HG03159 (cell line): Measurements from ENCODE around the gene MYPOP.

Source experiments
- ATAC-seq: cut with Tn5 transposase; IDR thresholded peaks from one replicate; pipeline ENCODE4 v1.9.1; 2021; ENCODE audit warnings: mild to moderate bottlenecking, moderate library complexity; ENCODE audit not compliant: unreplicated experiment

MYPOP gene

DNA sequence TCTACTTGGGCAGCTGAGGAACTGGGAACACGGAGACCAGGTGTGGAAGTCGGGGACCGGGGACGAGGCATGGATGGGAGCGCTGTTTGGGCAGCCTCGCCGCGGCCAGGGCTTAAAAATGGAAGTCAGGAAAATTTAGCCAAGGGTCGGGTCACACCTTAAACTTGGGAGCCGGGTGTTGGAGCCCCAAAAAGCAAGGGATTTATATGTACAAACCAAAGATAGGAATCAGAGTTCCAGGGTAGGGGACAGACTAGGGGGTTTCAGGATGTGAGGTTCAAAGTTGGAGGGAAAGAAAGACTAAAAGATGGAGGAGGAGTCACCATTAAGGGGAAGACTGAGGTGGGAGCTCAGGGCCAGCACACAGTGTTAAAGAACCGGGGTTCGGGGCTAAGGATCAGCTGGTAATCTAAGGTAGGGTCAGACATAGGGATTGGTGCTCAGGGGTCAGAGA is 37.8 kb downstream of the MYPOP start:
- ATAC-seq: no peak

DNA sequence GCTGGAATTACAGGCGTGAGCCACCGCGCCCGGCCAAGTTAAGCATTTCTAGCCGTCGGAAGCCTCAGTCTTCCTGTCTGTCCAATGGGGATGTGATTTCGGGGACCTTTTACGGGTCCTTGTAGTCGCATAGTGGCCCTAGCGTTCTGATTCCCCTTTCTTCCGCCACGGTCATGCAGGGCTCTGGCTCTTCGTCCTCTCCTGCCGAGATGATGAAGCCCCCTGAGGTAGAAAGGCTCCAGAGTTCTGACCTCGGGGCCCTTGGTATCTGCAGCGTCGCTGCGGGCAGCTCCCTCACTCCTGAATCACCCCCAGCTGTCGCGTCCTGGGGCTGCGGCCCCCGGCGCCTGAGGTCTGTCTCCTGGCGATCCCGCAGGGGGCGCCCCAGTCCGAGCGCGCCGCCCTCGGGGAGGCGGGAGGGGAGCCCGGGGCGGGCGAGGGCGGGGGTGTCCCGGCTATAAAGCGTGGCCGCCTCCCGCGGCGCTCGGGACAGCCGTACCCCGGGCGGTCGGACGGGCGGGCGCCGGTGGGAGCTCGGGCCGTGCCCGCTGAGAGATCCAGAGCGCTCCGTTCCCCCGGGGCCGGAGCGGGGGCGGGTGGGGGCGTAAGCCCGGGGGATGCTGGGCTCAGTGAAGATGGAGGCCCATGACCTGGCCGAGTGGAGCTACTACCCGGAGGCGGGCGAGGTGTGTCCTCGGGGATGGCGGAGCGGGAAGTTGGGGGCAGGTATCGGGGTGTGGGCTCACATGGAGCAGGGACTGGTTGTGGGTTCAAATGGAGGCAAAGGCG is 38.4 kb downstream of the MYPOP start, which contains the start of gene FOXA3:
TSS of gene FOXA3 (plus strand) at position 487 of the 789 bp plus-strand sequence. CDS start at position 618, 131 bp downstream.
- ATAC-seq: no peak

DNA sequence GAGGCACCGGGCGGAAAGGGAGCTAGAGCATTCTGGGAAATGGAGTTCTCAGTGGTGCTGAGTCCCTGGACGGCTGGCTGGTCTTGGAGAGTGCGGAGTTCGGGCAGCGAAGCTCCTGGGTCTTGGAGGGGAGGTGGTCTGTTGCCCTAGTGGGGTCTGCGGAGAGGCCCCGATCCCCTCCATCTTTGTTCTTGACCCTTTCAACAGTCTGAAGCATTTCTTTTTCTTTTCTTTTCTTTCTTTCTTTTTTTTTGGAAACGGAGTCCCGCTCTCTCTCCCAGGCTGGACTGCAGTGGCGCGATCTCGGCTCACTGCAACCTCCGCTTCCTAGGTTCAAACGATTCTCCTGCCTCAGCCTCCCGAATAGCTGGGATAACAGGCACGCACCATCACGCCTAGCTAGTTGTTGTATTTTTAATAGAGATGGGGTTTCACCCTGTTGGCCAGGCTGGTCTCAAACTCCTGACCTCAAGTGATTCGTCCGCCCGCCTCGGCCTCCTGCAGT is 39.0 kb downstream of the MYPOP start:
- ATAC-seq: no peak

DNA sequence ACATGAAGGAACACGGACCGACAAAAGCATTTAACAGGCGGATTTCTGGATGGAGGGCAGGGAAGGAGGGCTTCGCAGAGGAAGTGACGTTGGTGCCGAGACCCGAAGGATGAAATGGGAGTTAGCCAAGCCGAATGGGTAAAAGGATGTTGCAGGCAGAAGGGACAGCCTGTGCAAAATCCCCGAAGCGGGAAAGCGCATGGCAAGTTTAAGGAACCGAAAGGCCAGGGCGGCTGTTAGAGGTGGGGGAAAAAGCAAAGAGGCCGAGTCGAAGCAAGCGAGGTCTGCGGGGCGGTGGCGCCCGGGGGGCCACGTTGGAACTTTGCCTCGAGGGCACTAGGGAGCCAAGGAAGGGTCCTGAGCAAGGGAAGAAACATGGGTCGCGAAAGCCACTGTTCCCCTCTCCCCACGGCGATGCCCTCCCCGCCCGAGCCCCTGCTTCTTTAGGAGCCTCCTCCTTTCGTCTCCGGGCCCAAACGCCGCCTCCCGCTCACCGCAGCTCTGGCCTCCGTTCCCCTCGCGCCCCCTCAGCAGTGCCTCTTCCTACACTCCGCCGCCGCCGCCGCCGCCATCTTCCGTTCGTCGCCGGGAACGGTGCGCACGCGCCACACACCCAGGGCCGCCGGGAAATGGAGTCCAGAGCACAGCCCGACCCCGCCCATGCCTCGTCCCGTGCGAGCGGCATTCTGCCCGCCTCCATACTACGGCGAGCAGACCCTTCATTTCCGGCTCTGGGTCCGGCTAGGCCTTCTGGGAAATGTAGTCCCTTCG is 39.7 kb downstream of the MYPOP start, which contains the start of gene SYMPK:
TSS of gene SYMPK (minus strand) at position 584 of the 771 bp plus-strand sequence. CDS start 8,652 bp downstream, outside the sequence.
- peak; percentile 93 for ATAC-seq

DNA sequence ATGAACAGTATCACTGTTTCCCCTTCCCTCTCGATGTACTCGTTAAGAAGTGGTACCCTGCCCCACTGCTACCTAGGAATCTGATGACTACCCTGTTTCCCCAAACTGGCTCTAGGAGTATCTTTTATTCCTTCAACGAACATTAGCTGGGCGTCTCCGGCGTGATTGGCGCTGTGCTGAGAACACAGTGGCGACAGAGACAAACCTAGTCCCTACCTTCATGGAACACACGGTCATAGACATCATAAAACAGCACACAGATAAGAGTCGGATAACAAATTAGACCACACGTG is 40.2 kb downstream of the MYPOP start:
- peak; percentile 7 for ATAC-seq

DNA sequence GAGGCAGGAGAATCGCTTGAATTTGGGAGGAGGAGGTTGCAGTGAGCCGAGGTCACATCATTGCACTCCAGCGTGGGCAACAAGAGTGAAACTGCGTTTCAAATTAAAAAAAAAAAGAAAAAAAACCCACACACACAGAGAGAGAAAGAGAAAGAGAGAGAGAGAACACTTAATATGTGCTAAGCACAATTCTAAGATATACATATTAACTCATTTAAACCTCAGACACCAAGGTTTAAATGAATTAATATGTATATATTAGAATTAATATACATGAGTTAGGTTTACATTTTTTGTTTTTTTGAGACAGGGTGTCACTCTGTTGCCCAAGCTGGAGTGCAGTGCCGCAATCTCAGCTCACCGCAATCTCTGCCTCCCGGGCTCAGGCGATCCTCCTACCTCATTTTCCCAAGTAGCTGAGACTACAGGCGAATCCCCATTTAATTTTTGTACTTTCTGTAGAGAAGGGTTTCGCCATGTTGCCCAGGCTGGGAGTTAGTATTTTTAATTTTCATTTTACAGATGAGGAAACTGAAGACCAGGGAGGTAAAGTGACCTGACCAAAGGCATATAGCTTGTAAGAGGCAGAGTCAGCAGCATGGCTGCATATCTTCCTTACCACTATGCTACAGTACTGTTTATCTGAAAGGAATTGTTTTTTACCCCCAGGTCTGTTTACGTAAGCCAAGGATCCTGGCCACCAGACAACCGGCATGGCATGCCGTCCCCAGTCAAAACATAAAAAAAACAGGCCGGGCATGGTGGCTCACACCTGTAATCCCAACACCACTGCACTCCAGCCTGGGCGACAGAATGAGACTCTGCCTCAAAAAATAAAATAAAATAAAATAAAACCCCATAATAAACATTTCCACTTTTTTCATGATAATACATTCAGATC is 41.8 kb downstream of the MYPOP start:
- ATAC-seq: no peak

DNA sequence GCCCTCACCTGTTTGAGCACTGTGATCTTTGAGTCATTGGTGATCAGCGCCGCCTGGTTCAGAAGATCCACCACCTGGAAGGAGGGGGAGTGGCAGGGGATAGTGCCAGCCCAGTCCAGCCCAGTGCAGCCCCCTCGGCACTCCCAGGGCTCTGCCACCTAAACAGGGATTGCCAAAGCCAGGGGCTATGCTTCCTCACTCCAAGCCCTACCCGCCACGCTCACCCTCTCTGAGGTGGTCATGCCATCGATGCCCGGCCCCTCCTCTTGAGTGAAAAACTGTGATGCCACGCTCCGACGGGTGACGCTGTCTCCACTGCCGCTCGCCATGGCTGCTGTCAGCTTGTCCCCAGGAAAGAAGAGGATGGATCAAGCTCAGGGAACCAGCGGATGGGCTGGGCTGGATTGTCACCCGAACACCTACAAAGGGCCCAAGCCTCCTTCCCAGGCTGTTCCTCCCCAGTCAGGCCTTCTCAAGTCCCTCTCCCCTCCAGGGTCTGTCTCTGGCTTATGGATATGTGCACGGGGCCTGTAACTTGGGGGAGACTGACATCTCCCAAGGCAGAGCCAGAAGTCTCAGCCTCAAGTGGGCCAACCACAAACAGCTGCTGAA is 48.1 kb downstream of the MYPOP start:
- no peak for ATAC-seq

DNA sequence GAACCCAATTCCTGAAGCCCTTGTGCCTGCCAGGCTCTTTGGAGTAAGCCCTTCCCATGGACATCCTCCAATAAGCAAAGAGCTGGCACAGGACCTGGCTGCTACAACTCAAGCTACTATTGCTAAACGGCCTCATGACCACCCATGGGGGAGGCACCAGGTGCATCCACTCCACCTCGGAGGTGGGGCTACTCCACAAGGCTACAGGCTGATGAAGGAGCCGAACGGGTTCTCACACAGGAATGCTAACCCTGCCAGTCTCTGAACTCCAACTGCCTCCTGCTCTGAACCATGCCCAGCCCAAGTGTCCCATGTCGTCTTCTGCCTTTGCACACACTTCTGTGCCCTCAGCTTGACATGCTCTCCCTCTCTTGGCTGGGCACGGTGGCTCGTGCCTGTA is 49.4 kb downstream of the MYPOP start:
- ATAC-seq: no peak

DNA sequence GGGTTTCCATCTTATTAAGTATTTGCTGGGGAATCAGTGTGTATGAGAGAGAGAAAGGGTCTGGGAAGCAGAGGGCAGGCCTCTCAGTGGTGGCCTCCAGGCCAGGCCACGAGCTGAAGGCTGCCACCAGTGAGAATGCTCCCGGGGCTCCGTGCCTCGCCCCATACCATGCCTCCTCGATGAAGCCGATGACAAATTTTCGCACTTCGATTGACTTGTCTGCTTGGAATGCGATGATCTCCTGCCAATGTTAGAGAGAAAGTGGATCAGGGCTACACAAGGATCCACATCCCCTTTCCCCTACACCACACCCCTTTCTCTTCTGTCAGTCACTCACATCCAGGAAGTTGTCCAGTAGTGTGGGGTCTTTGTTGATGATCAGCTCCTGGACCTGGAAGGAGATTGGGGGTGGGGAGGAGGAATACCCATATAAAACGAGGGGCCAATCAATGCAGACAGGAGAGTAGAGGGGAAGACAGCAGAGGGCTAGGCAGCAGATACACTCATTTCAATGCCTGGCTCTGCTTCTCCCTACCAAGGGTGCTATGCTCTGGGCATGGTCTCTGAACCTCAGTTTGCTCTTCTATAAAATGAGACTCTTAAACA is 50.2 kb downstream of the MYPOP start:
- no peak for ATAC-seq

DNA sequence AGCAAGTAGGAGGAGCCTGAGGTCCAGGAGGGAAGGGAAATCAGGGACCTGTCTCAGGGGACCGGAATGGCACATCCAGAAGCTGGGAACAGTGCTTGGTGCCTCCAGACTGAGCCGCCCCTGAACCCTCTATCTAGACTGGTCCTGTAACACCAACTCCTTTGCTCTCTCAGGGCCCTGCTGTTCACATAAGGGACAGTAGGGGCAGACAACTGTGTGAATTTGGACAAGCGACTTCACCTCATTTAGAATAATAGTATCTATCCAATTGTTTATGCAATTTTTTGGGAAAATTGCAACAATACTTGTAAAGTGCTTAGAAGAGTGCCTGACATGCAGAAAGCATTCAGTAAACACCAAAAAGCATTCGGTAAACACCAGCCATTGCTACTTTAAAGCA is 53.5 kb downstream of the MYPOP start:
- ATAC-seq: no peak

DNA sequence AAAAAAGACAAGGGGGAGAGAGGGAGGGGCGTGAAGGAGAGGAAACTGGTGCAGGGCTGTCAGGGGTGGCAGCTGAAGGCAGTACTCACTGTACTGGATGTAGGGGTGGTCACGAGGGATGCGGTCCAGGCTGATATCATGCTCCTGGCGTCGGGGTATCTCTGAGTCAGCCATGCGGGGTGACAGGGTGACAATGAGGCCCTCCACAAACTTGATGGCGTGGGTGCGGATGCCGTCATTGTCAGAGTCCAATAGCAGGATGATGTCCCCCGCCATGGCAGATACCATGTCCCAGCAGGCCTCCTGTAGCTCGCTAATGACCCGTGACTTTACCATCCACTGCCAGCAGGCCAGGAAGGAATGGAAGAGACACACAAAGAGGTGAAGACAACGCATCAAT is 54.8 kb downstream of the MYPOP start:
- no peak for ATAC-seq

DNA sequence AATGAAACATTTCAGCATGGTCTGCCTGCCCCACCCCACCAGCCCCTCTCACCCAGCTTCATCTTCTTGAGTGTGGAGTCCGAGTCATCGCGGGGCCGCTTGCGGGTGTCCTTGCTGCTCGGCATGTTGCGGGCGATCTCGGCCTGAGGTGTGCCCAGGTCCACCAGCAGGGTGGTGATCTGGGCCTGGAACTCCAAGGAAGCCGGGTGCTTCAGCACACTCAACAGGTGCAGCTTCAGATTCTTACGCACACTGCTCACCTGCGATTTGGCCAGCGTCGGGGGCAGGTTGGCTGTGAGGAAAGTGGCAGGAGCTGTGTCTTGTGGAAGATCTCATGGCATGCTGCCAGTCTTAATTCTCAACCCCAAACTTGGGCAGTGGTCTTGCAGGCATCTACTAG is 60.2 kb downstream of the MYPOP start:
- no peak for ATAC-seq
